Neural cell (in vitro differentiated cells): ENCODE results near the gene OPRM1. TPM values are rescaled to one million over a fixed set of nuclear protein-coding genes. Genes with fewer than 3 reads are reported as not detected.

Experiments
- H2AFZ ChIP-seq: fragments of 200-600, 300-800 bp; sonication (generic), shearing (Covaris generic); 2 replicates; pipeline ENCODE4 v1.6.0; 2014; ENCODE audit warnings: low read depth, mild to moderate bottlenecking, antibody characterized with exemption, low read length, moderate library complexity
- H3F3A ChIP-seq: fragments of 200-600 bp; shearing (Covaris generic); 2 replicates; pipeline ENCODE4 v1.6.1; 2016; ENCODE audit warnings: mild to moderate bottlenecking, moderate library complexity, mixed read lengths, antibody characterized with exemption, low read length; ENCODE audit not compliant: insufficient read depth, poor library complexity, severe bottlenecking
- H3K27ac ChIP-seq: fragments of 200-600, 300-800 bp; sonication (generic), shearing (Covaris generic); 2 replicates; pipeline ENCODE4 v1.5.1; 2014; ENCODE audit warnings: mild to moderate bottlenecking, low read length, moderate library complexity
- H3K27me3 ChIP-seq: fragments of 300-800, 200-600 bp; sonication (generic), shearing (Covaris generic); 2 replicates; pipeline ENCODE4 v1.6.0; 2014; ENCODE audit warnings: mild to moderate bottlenecking, low read depth, low read length, moderate library complexity; ENCODE audit not compliant: insufficient read depth
- H3K36me3 ChIP-seq: fragments of 300-800, 200-600 bp; sonication (generic), shearing (Covaris generic); 2 replicates; pipeline ENCODE4 v1.5.1; 2014; ENCODE audit warnings: mild to moderate bottlenecking, antibody characterized with exemption, low read length, moderate library complexity; ENCODE audit not compliant: insufficient read depth
- H3K4me2 ChIP-seq: fragments of 300-800, 200-600 bp; sonication (generic), shearing (Covaris generic); 2 replicates; pipeline ENCODE4 v1.6.0; 2014; ENCODE audit warnings: mild to moderate bottlenecking, low read length
- H3K4me3 ChIP-seq: fragments of 300-800, 200-600 bp; sonication (generic), shearing (Covaris generic); 2 replicates; pipeline ENCODE4 v1.5.1; 2014; ENCODE audit warnings: mild to moderate bottlenecking, low read length, moderate library complexity
- H3K79me2 ChIP-seq: fragments of 200-600 bp; shearing (Covaris generic); replicated peaks from 2 replicates; pipeline ENCODE4 v1.6.0; 2014; ENCODE audit warnings: mild to moderate bottlenecking, low read length, moderate library complexity; ENCODE audit not compliant: insufficient read depth
- H3K9ac ChIP-seq: fragments of 300-800, 200-600 bp; sonication (generic), shearing (Covaris generic); 2 replicates; pipeline ENCODE4 v1.6.1; 2016; ENCODE audit warnings: mild to moderate bottlenecking, low read length, mixed read lengths
- H3K9me2 ChIP-seq: fragments of 200-600 bp; shearing (Covaris generic); 2 replicates; pipeline ENCODE4 v1.6.1; 2016; ENCODE audit warnings: mild to moderate bottlenecking, low read length, mixed read lengths; ENCODE audit not compliant: insufficient read depth
- H3K9me3 ChIP-seq: fragments of 200-600, 300-800 bp; sonication (generic), shearing (Covaris generic); 2 replicates; pipeline ENCODE4 v1.6.1; 2016; ENCODE audit warnings: mild to moderate bottlenecking, mixed run types, low read length, moderate library complexity, mixed read lengths
- H4K20me1 ChIP-seq: fragments of 200-600 bp; shearing (Covaris generic); 2 replicates; pipeline ENCODE4 v1.6.1; 2016; ENCODE audit warnings: mild to moderate bottlenecking, mixed run types; ENCODE audit not compliant: insufficient read depth
- CTCF ChIP-seq: fragments of 450-650 bp; IDR thresholded peaks from 2 replicates; pipeline ENCODE4 v1.5.1; 2014; ENCODE audit warnings: antibody characterized with exemption, mild to moderate bottlenecking, moderate library complexity; ENCODE audit not compliant: poor library complexity, severe bottlenecking
- EP300 ChIP-seq: fragments of 450-650 bp; conservative IDR thresholded peaks from 2 replicates; pipeline ENCODE4 v1.6.1; 2014; ENCODE audit warnings: antibody characterized with exemption, mild to moderate bottlenecking, moderate library complexity; ENCODE audit not compliant: poor library complexity, severe bottlenecking
- EZH2 ChIP-seq: fragments of 200-600, 300-800 bp; shearing (Covaris generic), sonication (generic); IDR thresholded peaks from 2 replicates; pipeline ENCODE4 v1.6.1; 2014; ENCODE audit warnings: antibody characterized with exemption, low read length, borderline replicate concordance, mild to moderate bottlenecking; ENCODE audit not compliant: insufficient read depth, poor library complexity, severe bottlenecking
- MXI1 ChIP-seq: fragments of 450-650 bp; conservative IDR thresholded peaks from 2 replicates; pipeline ENCODE4 v1.6.1; 2014; ENCODE audit warnings: antibody characterized with exemption, mild to moderate bottlenecking; ENCODE audit not compliant: poor library complexity, severe bottlenecking
- POLR2AphosphoS5 ChIP-seq: IDR thresholded peaks from 2 replicates; pipeline ENCODE4 v1.6.1; 2012
- RAD21 ChIP-seq: fragments of 450-650 bp; conservative IDR thresholded peaks from 2 replicates; pipeline ENCODE4 v1.6.1; 2014; ENCODE audit warnings: antibody characterized with exemption, mild to moderate bottlenecking, moderate library complexity
- REST ChIP-seq: IDR thresholded peaks from 2 replicates; pipeline ENCODE4 v1.6.1; 2012; ENCODE audit warnings: borderline replicate concordance
- SMC3 ChIP-seq: fragments of 450-650 bp; conservative IDR thresholded peaks from 2 replicates; pipeline ENCODE4 v1.6.1; 2014; ENCODE audit warnings: antibody characterized with exemption, mild to moderate bottlenecking, moderate library complexity; ENCODE audit not compliant: poor library complexity
- TAF1 ChIP-seq: IDR thresholded peaks from 2 replicates; pipeline ENCODE4 v1.6.1; 2012; ENCODE audit warnings: low read depth
- polyA plus RNA-seq: library from polyadenylated mRNA; depleted of rRNA; stranded (reverse); fragments of >200 nt; gene quantifications from 2 replicates; pipeline ENCODE4 v1.2.3, GENCODE V29; 2014

The OPRM1 gene
- polyA plus RNA-seq, 1 donor from 2014 or later = 1.5 TPM

GRCh38 chr6:154157706-154158105 is 118.7 kb downstream of the OPRM1 start:
- H3K27me3 ChIP-seq = no peaks in the 10 kb centered on the region
- no peaks in the 10 kb centered on the region for H4K20me1 ChIP-seq
- no peaks in the 10 kb centered on the region for H3K9me2 ChIP-seq
- H3K36me3 ChIP-seq = no peaks in the 10 kb centered on the region
- H3K4me3 ChIP-seq = no peak overlapping the region
- no peaks in the 10 kb centered on the region for H3F3A ChIP-seq
- no peaks in the 10 kb centered on the region for H3K79me2 ChIP-seq
- no peak overlapping the region for H3K27ac ChIP-seq
- TF ChIP-seq RAD21 = no peak
- no peak for TF ChIP-seq MXI1
- TF ChIP-seq SMC3 = no peak
- TF ChIP-seq POLR2AphosphoS5 = no peak
- TF ChIP-seq CTCF = no peak
- TF ChIP-seq REST = no peak
- TF ChIP-seq TAF1 = no peak
- TF ChIP-seq EZH2 = no peak
- TF ChIP-seq EP300 = no peak
- no peaks in the 10 kb centered on the region for H3K9me3 ChIP-seq
- no peak overlapping the region for H2AFZ ChIP-seq
- H3K9ac ChIP-seq = no peak overlapping the region
- H3K4me2 ChIP-seq = no peak overlapping the region

GRCh38 chr6:154159126-154159525 is 120.1 kb downstream of the OPRM1 start:
- Histone ChIP-seq H3K9me2 (no peaks in the 10 kb centered on the region), H3K4me3 (no peak overlapping the region), H3K27me3 (no peaks in the 10 kb centered on the region), H3K9ac (no peak overlapping the region), H3K36me3 (no peaks in the 10 kb centered on the region), H3K27ac (peak overlapping the region; percentile 44), H2AFZ (no peak overlapping the region), H3K9me3 (no peaks in the 10 kb centered on the region), H3K79me2 (no peaks in the 10 kb centered on the region), H4K20me1 (no peaks in the 10 kb centered on the region), H3K4me2 (no peak overlapping the region), H3F3A (no peaks in the 10 kb centered on the region)
- TF ChIP-seq REST (no peak), CTCF (no peak), TAF1 (no peak), RAD21 (no peak), MXI1 (no peak), EZH2 (no peak), SMC3 (no peak), POLR2AphosphoS5 (no peak), EP300 (no peak)
